CD8-positive, alpha-beta memory T cell (primary cell): ENCODE results near the gene CD247. TPM values are rescaled to one million over a fixed set of nuclear protein-coding genes. Genes with fewer than 3 reads are reported as not detected.

Source experiments
- CTCF ChIA-PET: fragments of 350-600 bp; sonication (Branson Sonifier 250); formaldehyde crosslinking; loops from one replicate; lab custom pipeline; 2021; ENCODE audit warnings: antibody characterized with exemption; lab: Charles Lee
- POLR2A ChIA-PET: fragments of 350-600 bp; sonication (Branson Sonifier 250); formaldehyde crosslinking; loops from one replicate; lab custom pipeline; 2021; ENCODE audit warnings: antibody characterized with exemption; lab: Charles Lee
- DNase-seq, 5 donors: peaks; one replicate each; pipeline versions ENCODE4 v3.0.0 to v3.0.0-alpha.2; 2020 to 2022; ENCODE audit warnings: mixed read lengths in 1 of 5
- H3K27ac ChIP-seq: one replicate; pipeline ENCODE4 v1.7.0; 2013; ENCODE audit warnings: low read depth, mild to moderate bottlenecking, low read length, moderate library complexity
- H3K27me3 ChIP-seq: 2 replicates; pipeline ENCODE4 v1.7.0; 2013; ENCODE audit warnings: low read length, mild to moderate bottlenecking; ENCODE audit not compliant: insufficient read depth, poor library complexity, severe bottlenecking
- H3K36me3 ChIP-seq: 2 replicates; pipeline ENCODE4 v1.7.0; 2013; ENCODE audit warnings: mild to moderate bottlenecking, low read length, moderate library complexity; ENCODE audit not compliant: insufficient read depth
- H3K4me1 ChIP-seq: 2 replicates; pipeline ENCODE4 v1.7.0; 2013; ENCODE audit warnings: mild to moderate bottlenecking, low read length, moderate library complexity; ENCODE audit not compliant: insufficient read depth
- H3K4me3 ChIP-seq: 2 replicates; pipeline ENCODE4 v1.7.0; 2013; ENCODE audit warnings: mild to moderate bottlenecking, low read length
- H3K9me3 ChIP-seq: 2 replicates; pipeline ENCODE4 v1.7.0; 2013; ENCODE audit warnings: mild to moderate bottlenecking, low read length
- H3K27ac Mint-ChIP-seq, 8 donors: one replicate each; pipeline ENCODE4 v1.8.0; 2020 to 2021; ENCODE audit warnings: mixed read lengths in 8 of 8, mild to moderate bottlenecking in 6 of 8, inconsistent platforms in 3 of 8, moderate library complexity in 3 of 8
- H3K27me3 Mint-ChIP-seq, 2 donors: one replicate each; pipeline ENCODE4 v1.8.0; 2020 to 2021; ENCODE audit warnings: mixed read lengths in 2 of 2, mild to moderate bottlenecking in 1 of 2, moderate library complexity in 1 of 2
- H3K36me3 Mint-ChIP-seq, 3 donors: one replicate each; pipeline ENCODE4 v1.8.0; 2020 to 2021; ENCODE audit warnings: mixed read lengths in 3 of 3, inconsistent platforms in 1 of 3, mild to moderate bottlenecking in 1 of 3
- H3K4me1 Mint-ChIP-seq, 3 donors: one replicate each; pipeline ENCODE4 v1.8.0; 2020 to 2021; ENCODE audit warnings: mixed read lengths in 3 of 3, inconsistent platforms in 1 of 3, mild to moderate bottlenecking in 1 of 3
- H3K4me3 Mint-ChIP-seq, 7 donors: one replicate each; pipeline ENCODE4 v1.8.0; 2020 to 2021; ENCODE audit warnings: mixed read lengths in 7 of 7, mild to moderate bottlenecking in 6 of 7, moderate library complexity in 4 of 7, inconsistent platforms in 2 of 7
- H3K9me3 Mint-ChIP-seq, 5 donors: one replicate each; pipeline ENCODE4 v1.8.0; 2020 to 2022; ENCODE audit warnings: mixed read lengths in 5 of 5, mild to moderate bottlenecking in 3 of 5, moderate library complexity in 2 of 5, inconsistent platforms in 1 of 5
- polyA plus RNA-seq: library from polyadenylated mRNA; unstranded; fragments of 300-500 nt; fragmentation: Illumina TruSeq; gene quantifications from one replicate; pipeline ENCODE4 v1.2.3, GENCODE V29; 2021
- total RNA-seq, 2 experiments: library from RNA; stranded (reverse); gene quantifications; one replicate each; pipeline ENCODE4 v1.2.3, GENCODE V29; 2021

CD247 gene
- total and polyA plus RNA-seq, 3 experiments from 2014 or later, result 130 to 395 (median 133) TPM

DNA sequence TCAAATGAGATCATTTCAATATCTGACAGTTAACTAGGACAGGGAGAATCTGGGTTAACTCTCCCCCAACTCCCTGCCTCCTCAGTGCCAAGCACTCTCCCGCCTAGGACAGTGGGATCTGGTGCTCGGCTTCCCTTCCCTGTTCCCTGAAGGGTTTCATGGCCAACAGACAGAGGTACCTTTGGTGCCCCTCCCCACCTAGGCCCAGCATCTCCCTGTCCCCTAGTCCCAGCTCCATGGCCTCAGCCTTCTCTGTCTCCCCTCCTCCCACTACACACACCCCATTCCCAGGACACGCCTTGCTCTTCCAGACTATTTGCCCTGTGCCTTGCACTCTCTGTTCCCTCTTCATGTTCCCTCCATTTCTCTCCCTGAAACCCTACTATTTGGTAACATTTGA lies 77.1 kb downstream of the CD247 start:
- no peak for DNase-seq
- peak overlapping the region; percentile 21 to 87 (median 78) for H3K27ac Mint-ChIP-seq

GRCh38 chr1:167440776-167441175 lies 77.6 kb downstream of the CD247 start:
- H3K27ac ChIP-seq, result no peak overlapping the region
- H3K9me3 ChIP-seq, result no peaks in the 10 kb centered on the region
- no peak for DNase-seq
- Mint-ChIP-seq H3K4me3 (no peak overlapping the region), H3K27me3 (peaks cover 0 to 2% of the 10 kb centered on the region in 2 donors), H3K36me3 (peaks cover 9 to 86% (median 17%) of the 10 kb centered on the region in 3 donors), H3K9me3 (no peaks in the 10 kb centered on the region), H3K4me1 (peaks cover 81 to 92% (median 91%) of the 10 kb centered on the region in 3 donors), H3K27ac (peak overlapping the region; percentile 21 to 87 (median 74))
- ChIA-PET CTCF (interaction anchor here (1.1 to 2.5 kb wide), 4 partner anchors 9 to 77 kb away, joined by 4 to 9 read pairs (median 6); partner anchors contain the start of gene CD247), POLR2A (interaction anchor here (0.6 to 2.3 kb wide), 2 partner anchors 14 to 77 kb away, joined by 3 to 8 read pairs; partner anchors contain the start of gene CD247)
- H3K36me3 ChIP-seq, result peaks cover 58% of the 10 kb centered on the region
- peaks cover 81% of the 10 kb centered on the region for H3K4me1 ChIP-seq
- H3K27me3 ChIP-seq, result no peaks in the 10 kb centered on the region
- H3K4me3 ChIP-seq, result no peak overlapping the region

More for the DNA sequence above, 77.1 kb downstream of the CD247 start:
- Histone ChIP-seq H3K9me3 (no peaks in the 10 kb centered on the region), H3K27me3 (no peaks in the 10 kb centered on the region), H3K27ac (no peak overlapping the region), H3K36me3 (peaks cover 53% of the 10 kb centered on the region), H3K4me3 (no peak overlapping the region), H3K4me1 (peaks cover 81% of the 10 kb centered on the region)
- Mint-ChIP-seq H3K27me3 (peaks cover 0 to under 1% of the 10 kb centered on the region in 2 donors), H3K4me3 (peak overlapping the region in 2 of 7 donors; percentile 5 to 58), H3K36me3 (peaks cover 7 to 86% (median 15%) of the 10 kb centered on the region in 3 donors), H3K9me3 (no peaks in the 10 kb centered on the region), H3K4me1 (peaks cover 81 to 92% (median 91%) of the 10 kb centered on the region in 3 donors)
- POLR2A ChIA-PET, result interaction anchor here (0.6 to 2.3 kb wide), 2 partner anchors 14 to 76 kb away, joined by 3 to 8 read pairs; partner anchors contain the start of gene CD247
- CTCF ChIA-PET, result interaction anchor here (1.0 to 2.5 kb wide), 6 partner anchors 9 to 77 kb away, joined by 3 to 9 read pairs (median 4); partner anchors contain the start of gene CD247

- H3K9me3 ChIP-seq, result no peaks in the 10 kb centered on the region
- H3K4me1 ChIP-seq, result peaks cover 81% of the 10 kb centered on the region
- Mint-ChIP-seq H3K27me3 (peaks cover 0 to 2% of the 10 kb centered on the region in 2 donors), H3K36me3 (peaks cover 9 to 86% (median 17%) of the 10 kb centered on the region in 3 donors), H3K27ac (peak overlapping the region in 7 of 8 donors; percentile 13 to 98 (median 80)), H3K9me3 (no peaks in the 10 kb centered on the region), H3K4me3 (peak overlapping the region in 2 of 7 donors; percentile 46), H3K4me1 (peaks cover 81 to 92% (median 91%) of the 10 kb centered on the region in 3 donors)
- no peaks in the 10 kb centered on the region for H3K27me3 ChIP-seq
- H3K36me3 ChIP-seq, result peaks cover 62% of the 10 kb centered on the region
- POLR2A ChIA-PET, result interaction anchor here (2.3 kb wide), 1 partner anchor 77 kb away, joined by 8 read pairs; the partner anchor contains the start of gene CD247
- no peak overlapping the region for H3K27ac ChIP-seq
- CTCF ChIA-PET, result interaction anchor here (1.6 to 2.5 kb wide), 2 partner anchors 9 to 78 kb away, joined by 8 to 9 read pairs; partner anchors contain the start of gene CD247
- DNase-seq, result no peak
- H3K4me3 ChIP-seq, result no peak overlapping the region
Observed at GRCh38 chr1:167440345-167440744, 78.0 kb downstream of the CD247 start.

DNA sequence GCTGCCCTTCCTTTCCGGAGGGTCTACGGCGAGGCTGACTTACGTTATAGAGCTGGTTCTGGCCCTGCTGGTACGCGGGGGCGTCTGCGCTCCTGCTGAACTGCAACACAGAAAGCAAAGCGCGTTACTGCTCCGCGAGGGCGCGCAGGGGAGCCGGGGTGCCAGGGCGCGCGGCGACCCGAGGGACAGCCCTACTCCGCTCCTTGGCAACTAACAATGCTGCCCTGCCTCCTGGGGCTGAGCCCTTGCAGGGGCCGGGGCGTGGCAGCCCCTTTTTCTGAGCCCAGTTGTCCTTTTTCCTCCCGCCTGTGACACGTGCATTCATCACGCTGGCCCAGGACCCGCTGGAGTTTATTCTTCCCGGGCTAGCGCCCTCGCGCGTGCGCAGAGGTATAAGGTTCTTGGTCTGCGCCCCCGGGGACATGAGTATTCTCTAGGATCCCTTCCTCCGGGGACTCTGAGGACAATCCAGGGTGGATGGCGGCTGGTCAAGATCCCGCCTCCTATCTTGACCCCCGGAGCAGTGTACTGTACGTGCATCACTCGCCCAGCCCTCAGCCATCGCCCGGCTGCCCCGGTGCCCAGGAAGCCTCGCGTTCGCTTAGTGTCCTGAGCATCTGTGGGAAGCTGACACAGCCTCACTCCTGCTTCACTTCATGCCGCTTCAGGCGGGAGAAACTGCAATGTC lies 78.9 kb downstream of the CD247 start:
- Mint-ChIP-seq H3K27ac (peak overlapping the region; percentile 86 to 98 (median 96)), H3K4me3 (peak overlapping the region in 6 of 7 donors; percentile 37 to 85 (median 82)), H3K4me1 (peaks cover 79 to 87% (median 85%) of the 10 kb centered on the region in 3 donors), H3K36me3 (peaks cover 9 to 88% (median 17%) of the 10 kb centered on the region in 3 donors), H3K27me3 (peaks cover 0 to 2% of the 10 kb centered on the region in 2 donors), H3K9me3 (no peaks in the 10 kb centered on the region)
- H3K9me3 ChIP-seq, result no peaks in the 10 kb centered on the region
- H3K27ac ChIP-seq, result no peak overlapping the region
- peak overlapping the region; percentile 19 for H3K4me3 ChIP-seq
- no peaks in the 10 kb centered on the region for H3K27me3 ChIP-seq
- POLR2A ChIA-PET, result interaction anchor here (1.5 to 2.7 kb wide), 4 partner anchors 8 to 78 kb away, joined by 7 to 14 read pairs (median 8); partner anchors contain the start of gene CD247
- peaks cover 65% of the 10 kb centered on the region for H3K36me3 ChIP-seq
- peak in 1 of 5 donors; percentile 54 for DNase-seq
- CTCF ChIA-PET, result interaction anchor here (1.6 to 2.8 kb wide), 4 partner anchors 13 to 94 kb away, joined by 4 to 20 read pairs (median 7); partner anchors contain the start of gene CD247
- H3K4me1 ChIP-seq, result peaks cover 82% of the 10 kb centered on the region

DNA sequence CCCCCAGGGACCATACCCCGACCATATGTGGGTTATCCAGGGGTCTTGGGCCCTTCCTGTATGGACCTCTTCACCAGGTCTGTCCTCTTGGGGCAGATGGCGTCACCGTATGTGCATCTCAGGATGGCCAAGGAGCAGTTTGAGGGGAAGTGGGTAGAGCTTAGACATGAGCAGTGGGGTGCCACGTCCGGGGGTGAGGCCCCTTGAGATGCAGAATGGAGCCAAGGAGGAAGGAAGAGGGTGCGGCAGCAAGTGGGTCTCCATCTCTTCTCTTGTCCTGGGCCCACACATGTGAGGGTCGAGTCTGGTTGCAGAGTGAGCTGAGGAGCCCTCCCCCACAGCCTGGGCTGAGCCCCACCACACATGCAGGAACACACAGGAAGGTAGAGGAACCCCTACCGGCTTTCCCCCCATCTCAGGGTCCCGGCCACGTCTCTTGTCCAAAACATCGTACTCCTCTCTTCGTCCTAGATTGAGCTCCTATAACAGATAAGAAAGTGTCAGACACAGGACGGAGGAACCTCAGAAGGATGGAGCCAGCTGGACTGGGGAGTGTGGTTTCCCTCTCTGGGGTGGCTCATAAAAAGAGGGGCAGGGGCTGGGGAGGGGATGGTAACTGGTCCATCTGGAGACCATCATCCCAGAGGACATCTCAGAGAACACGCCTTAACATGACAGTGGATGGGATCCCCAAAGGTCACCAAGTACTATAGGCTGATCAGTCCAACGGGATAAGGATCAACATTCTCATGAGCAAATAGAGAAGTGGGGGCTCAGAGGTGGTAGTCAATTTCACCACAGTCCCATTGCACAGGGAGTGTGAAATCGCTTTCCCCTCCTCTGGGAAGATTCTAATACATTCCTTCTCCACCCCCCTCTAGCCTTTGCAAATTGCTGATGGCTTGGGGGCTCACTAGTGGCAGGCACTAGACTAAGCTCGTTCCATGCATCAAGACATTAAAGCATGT lies 79.9 kb downstream of the CD247 start:
- Mint-ChIP-seq H3K36me3 (peaks cover 14 to 88% (median 15%) of the 10 kb centered on the region in 3 donors), H3K27ac (peak overlapping the region; percentile 86 to 98 (median 96)), H3K9me3 (no peaks in the 10 kb centered on the region), H3K27me3 (peaks cover 0 to 4% of the 10 kb centered on the region in 2 donors), H3K4me3 (peak overlapping the region; percentile 27 to 85 (median 81)), H3K4me1 (peaks cover 77 to 86% (median 81%) of the 10 kb centered on the region in 3 donors)
- peaks cover 64% of the 10 kb centered on the region for H3K36me3 ChIP-seq
- no peaks in the 10 kb centered on the region for H3K27me3 ChIP-seq
- ChIA-PET POLR2A (interaction anchor here (1.4 to 2.7 kb wide), 5 partner anchors 9 to 79 kb away, joined by 4 to 14 read pairs (median 7); partner anchors contain the start of gene CD247), CTCF (interaction anchor here (0.7 to 2.8 kb wide), 9 partner anchors 8 to 95 kb away, joined by 3 to 20 read pairs (median 5); partner anchors contain the start of gene CD247)
- H3K27ac ChIP-seq, result no peak overlapping the region
- H3K4me3 ChIP-seq, result peak overlapping the region; percentile 19
- no peaks in the 10 kb centered on the region for H3K9me3 ChIP-seq
- DNase-seq, result peak in 1 of 5 donors; percentile 53
- H3K4me1 ChIP-seq, result peaks cover 86% of the 10 kb centered on the region

DNA sequence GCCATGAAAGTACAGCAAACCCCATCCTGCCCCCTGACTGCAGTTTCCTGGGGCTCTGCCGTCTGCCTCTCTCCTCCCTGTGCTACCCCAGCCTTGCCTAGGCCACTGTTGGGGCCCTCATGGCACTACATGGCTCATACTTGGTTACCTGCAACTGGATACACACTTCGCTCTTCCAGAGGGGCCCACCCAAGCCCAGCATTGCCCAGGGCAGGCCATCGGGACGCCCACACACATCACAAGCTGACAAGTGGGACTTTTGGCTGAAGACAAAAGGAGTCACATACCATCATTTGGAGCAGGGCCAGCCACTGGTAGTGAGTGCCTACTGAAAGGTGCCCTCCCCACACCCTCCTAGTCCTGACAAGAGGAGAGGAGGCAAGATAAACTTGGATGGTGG lies 82.8 kb downstream of the CD247 start:
- POLR2A ChIA-PET, result no interaction called here
- H3K36me3 Mint-ChIP-seq, result peaks cover 20 to 93% (median 22%) of the 10 kb centered on the region in 3 donors
- H3K4me1 Mint-ChIP-seq, result peaks cover 69 to 86% (median 71%) of the 10 kb centered on the region in 3 donors

GRCh38 chr1:167434306-167434705 lies 84.0 kb downstream of the CD247 start:
- DNase-seq, result peak in 1 of 5 donors; percentile 42
- Histone ChIP-seq H3K9me3 (no peaks in the 10 kb centered on the region), H3K4me1 (peaks cover 67% of the 10 kb centered on the region), H3K36me3 (peaks cover 60% of the 10 kb centered on the region), H3K27ac (no peak overlapping the region), H3K4me3 (no peak overlapping the region), H3K27me3 (no peaks in the 10 kb centered on the region)
- H3K27me3 Mint-ChIP-seq, result peaks cover 0 to 4% of the 10 kb centered on the region in 2 donors
- no peaks in the 10 kb centered on the region for H3K9me3 Mint-ChIP-seq
- H3K4me3 Mint-ChIP-seq, result no peak overlapping the region
- peaks cover 14 to 93% (median 20%) of the 10 kb centered on the region in 3 donors for H3K36me3 Mint-ChIP-seq
- ChIA-PET POLR2A (interaction anchor here (0.8 kb wide), 1 partner anchor 13 kb away, joined by 3 read pairs; no protein-coding TSS in a partner anchor), CTCF (interaction anchor here (2.3 kb wide), 1 partner anchor 166 kb away, joined by 9 read pairs; no protein-coding TSS in a partner anchor)
- H3K27ac Mint-ChIP-seq, result peak overlapping the region in 7 of 8 donors; percentile 33 to 98 (median 87)
- H3K4me1 Mint-ChIP-seq, result peaks cover 71 to 88% (median 73%) of the 10 kb centered on the region in 3 donors

More for the DNA sequence above, 82.8 kb downstream of the CD247 start:
- Histone ChIP-seq H3K4me1 (peaks cover 71% of the 10 kb centered on the region), H3K27ac (peak overlapping the region; percentile 6), H3K27me3 (no peaks in the 10 kb centered on the region), H3K36me3 (peaks cover 71% of the 10 kb centered on the region), H3K9me3 (no peaks in the 10 kb centered on the region), H3K4me3 (no peak overlapping the region)
- no peak for DNase-seq
- Mint-ChIP-seq H3K4me3 (peak overlapping the region in 3 of 7 donors; percentile 9 to 54 (median 12)), H3K9me3 (no peaks in the 10 kb centered on the region), H3K27me3 (peaks cover 0 to 4% of the 10 kb centered on the region in 2 donors), H3K27ac (peak overlapping the region; percentile 81 to 98 (median 88))
- CTCF ChIA-PET, result no interaction called here
